HG02610 (cell line): ENCODE measurements around the gene FSTL3.
"Not testable (repeated sequence)": the region's sequence is repeated elsewhere in the genome, so short reads cannot be mapped to it uniquely, and the experiment has no call there.

ENCODE experiments used
- ATAC-seq: cut with Tn5 transposase; IDR thresholded peaks from one replicate; pipeline ENCODE4 v1.9.1; 2021; ENCODE audit warnings: mild to moderate bottlenecking, moderate library complexity; ENCODE audit not compliant: unreplicated experiment

Gene FSTL3

GRCh38 chr19:660793-661426 lies 15.3 kb upstream of the FSTL3 start:
- ATAC-seq: no peak

GRCh38 chr19:661427-662196 lies 14.6 kb upstream of the FSTL3 start:
- no peak for ATAC-seq

- ATAC-seq: no peak
Measured at GRCh38 chr19:662207-662961, 13.8 kb upstream of the FSTL3 start.

- ATAC-seq: peak; percentile 50
Measured at GRCh38 chr19:662962-663681, 13.1 kb upstream of the FSTL3 start, which contains the start of gene RNF126. RNF126 (minus strand) TSS chr19:663214; CDS start chr19:663121, 93 bp downstream.

GRCh38 chr19:663682-664117 lies 12.5 kb upstream of the FSTL3 start:
- no peak for ATAC-seq

- no peak for ATAC-seq
Measured at GRCh38 chr19:664913-665443, 11.2 kb upstream of the FSTL3 start.

- not testable (repeated sequence) for ATAC-seq
Measured at GRCh38 chr19:666985-667573, 9.1 kb upstream of the FSTL3 start.

- not testable (repeated sequence) for ATAC-seq
Measured at GRCh38 chr19:668675-669434, 7.3 kb upstream of the FSTL3 start.

- ATAC-seq: no peak
Measured at GRCh38 chr19:670609-671075, 5.5 kb upstream of the FSTL3 start.

- no peak for ATAC-seq
Measured at GRCh38 chr19:674282-675151, 1.7 kb upstream of the FSTL3 start.

GRCh38 chr19:676007-676338 lies 219 bp upstream of the FSTL3 start:
- ATAC-seq: no peak

- no peak for ATAC-seq
Measured at GRCh38 chr19:677201-677600, 1.0 kb downstream of the FSTL3 start.

- no peak for ATAC-seq
Measured at GRCh38 chr19:677601-678436, 1.6 kb downstream of the FSTL3 start.

- ATAC-seq: no peak
Measured at GRCh38 chr19:678791-679388, 2.7 kb downstream of the FSTL3 start.

- peak; percentile 14 for ATAC-seq
Measured at GRCh38 chr19:679418-680286, 3.5 kb downstream of the FSTL3 start.

- ATAC-seq: peak; percentile 58
Measured at GRCh38 chr19:680287-681028, 4.3 kb downstream of the FSTL3 start.
